ENCODE results near the gene SLC4A5.

The SLC4A5 gene

GRCh38 chr2:74304332-74305148, 38.7 kb downstream of the SLC4A5 start:
- DNase-seq (ENCODE audit: extremely low spot score), result no peak
- no peak for TF ChIP-seq FOXA1 (IDR thresholded peaks at IDR 0.05)
- TF ChIP-seq NFRKB (IDR thresholded peaks at IDR 0.05), result no peak
- no peak for TF ChIP-seq HDGF (IDR thresholded peaks at IDR 0.05; ENCODE audit: borderline replicate concordance)
- no peak for TF ChIP-seq FOXK2 (IDR thresholded peaks at IDR 0.05)
- no peak for TF ChIP-seq SP1 (IDR thresholded peaks at IDR 0.05)
- TF ChIP-seq ZNF384 (IDR thresholded peaks at IDR 0.05), result no peak
- TF ChIP-seq L3MBTL2 (conservative IDR thresholded peaks at IDR 0.05), result no peak
- no peak for TF ChIP-seq PKNOX1 (IDR thresholded peaks at IDR 0.05)
- ChIA-PET CTCF (no interaction called here), POLR2A (no interaction called here)

GRCh38 chr2:74302865-74303264, 40.4 kb downstream of the SLC4A5 start:
- DNase-seq (ENCODE audit: extremely low spot score), result no peak
- CTCF ChIA-PET, result no interaction called here
- POLR2A ChIA-PET, result no interaction called here
- TF ChIP-seq FOXK2 (IDR thresholded peaks at IDR 0.05) (no peak), HDGF (IDR thresholded peaks at IDR 0.05; ENCODE audit: borderline replicate concordance) (no peak), ARNT (IDR thresholded peaks at IDR 0.05) (no peak), NFRKB (IDR thresholded peaks at IDR 0.05) (no peak), LEF1 (IDR thresholded peaks at IDR 0.05; ENCODE audit: borderline replicate concordance) (no peak), CTBP1 (IDR thresholded peaks at IDR 0.05; ENCODE audit: borderline replicate concordance) (no peak), FOXM1 (IDR thresholded peaks at IDR 0.05; ENCODE audit: borderline replicate concordance) (no peak), SUZ12 (IDR thresholded peaks at IDR 0.05) (no peak), FOXA1 (IDR thresholded peaks at IDR 0.05) (no peak), BHLHE40 (IDR thresholded peaks at IDR 0.05; ENCODE audit: borderline replicate concordance) (no peak)

GRCh38 chr2:74301262-74301661, 42.0 kb downstream of the SLC4A5 start:
- TF ChIP-seq SUZ12 (IDR thresholded peaks at IDR 0.05) (no peak), ELF4 (IDR thresholded peaks at IDR 0.05) (no peak), HDGF (IDR thresholded peaks at IDR 0.05; ENCODE audit: borderline replicate concordance) (no peak)
- no peak for DNase-seq (ENCODE audit: extremely low spot score)
- CTCF ChIA-PET, result no interaction called here

GRCh38 chr2:74300506-74300905, 42.7 kb downstream of the SLC4A5 start:
- CTCF ChIA-PET, result no interaction called here
- TF ChIP-seq ELF4 (IDR thresholded peaks at IDR 0.05) (no peak), ZNF384 (IDR thresholded peaks at IDR 0.05) (no peak), BHLHE40 (IDR thresholded peaks at IDR 0.05; ENCODE audit: borderline replicate concordance) (no peak), SUZ12 (IDR thresholded peaks at IDR 0.05) (no peak), CTBP1 (IDR thresholded peaks at IDR 0.05; ENCODE audit: borderline replicate concordance) (no peak), ARNT (IDR thresholded peaks at IDR 0.05) (no peak), L3MBTL2 (conservative IDR thresholded peaks at IDR 0.05) (no peak), PKNOX1 (IDR thresholded peaks at IDR 0.05) (no peak), HDGF (IDR thresholded peaks at IDR 0.05; ENCODE audit: borderline replicate concordance) (no peak), NFRKB (IDR thresholded peaks at IDR 0.05) (no peak), SP1 (IDR thresholded peaks at IDR 0.05) (no peak), FOXK2 (IDR thresholded peaks at IDR 0.05) (no peak)
- no peak for DNase-seq (ENCODE audit: extremely low spot score)
- POLR2A ChIA-PET, result no interaction called here

More at GRCh38 chr2:74301262-74301661, 42.0 kb downstream of the SLC4A5 start:
- POLR2A ChIA-PET, result no interaction called here

GRCh38 chr2:74297950-74298349, 45.3 kb downstream of the SLC4A5 start:
- DNase-seq (ENCODE audit: extremely low spot score), result no peak
- TF ChIP-seq FOXM1 (IDR thresholded peaks at IDR 0.05; ENCODE audit: borderline replicate concordance) (no peak), SP1 (IDR thresholded peaks at IDR 0.05) (no peak), NFRKB (IDR thresholded peaks at IDR 0.05) (no peak)
- ChIA-PET POLR2A (no interaction called here), CTCF (no interaction called here)

- ChIA-PET POLR2A (no interaction called here), CTCF (no interaction called here)
- no peak for DNase-seq (ENCODE audit: extremely low spot score)
- TF ChIP-seq L3MBTL2 (conservative IDR thresholded peaks at IDR 0.05) (no peak), TARDBP (IDR thresholded peaks at IDR 0.05) (no peak), CTBP1 (IDR thresholded peaks at IDR 0.05; ENCODE audit: borderline replicate concordance) (no peak), PKNOX1 (IDR thresholded peaks at IDR 0.05) (no peak), BHLHE40 (IDR thresholded peaks at IDR 0.05; ENCODE audit: borderline replicate concordance) (no peak), LEF1 (IDR thresholded peaks at IDR 0.05; ENCODE audit: borderline replicate concordance) (no peak), ELF4 (IDR thresholded peaks at IDR 0.05) (no peak), SP1 (IDR thresholded peaks at IDR 0.05) (no peak), FOXK2 (IDR thresholded peaks at IDR 0.05) (no peak), SUZ12 (IDR thresholded peaks at IDR 0.05) (no peak), ARNT (IDR thresholded peaks at IDR 0.05) (no peak), HDGF (IDR thresholded peaks at IDR 0.05; ENCODE audit: borderline replicate concordance) (no peak), FOXA1 (IDR thresholded peaks at IDR 0.05) (no peak), ZNF384 (IDR thresholded peaks at IDR 0.05) (no peak)
These were observed 45.8 kb downstream of the SLC4A5 start for GRCh38 chr2:74297391-74297790.
